Vagina (tissue), 2 donors: ENCODE measurements around the gene HDAC6. TPM values are rescaled to one million over a fixed set of nuclear protein-coding genes. Genes with fewer than 3 reads are reported as not detected.

Source experiments
- DNase-seq, 2 donors: peaks; one replicate each; pipeline ENCODE4 v3.0.0-alpha.2; 2017; ENCODE audit errors: extremely low spot score in 2 of 2
- H3K27ac ChIP-seq: fragments of 200-600 bp; sonication (generic); one replicate; pipeline ENCODE4 v1.5.1; 2019
- H3K27me3 ChIP-seq: fragments of 200-600 bp; sonication (generic); one replicate; pipeline ENCODE4 v1.5.1; 2019
- H3K36me3 ChIP-seq, 2 donors: fragments of 200-600 bp; sonication (generic); one replicate each; pipeline ENCODE4 v1.5.1; 2017 to 2019
- H3K4me1 ChIP-seq: fragments of 200-600 bp; sonication (generic); one replicate; pipeline ENCODE4 v1.5.1; 2019
- H3K4me3 ChIP-seq, 2 donors: fragments of 200-600 bp; sonication (generic); 1 replicate in 1 of 2; 2 replicates in 1 of 2; pipeline ENCODE4 v1.5.1; 2016 to 2019
- H3K9me3 ChIP-seq: fragments of 200-600 bp; sonication (generic); one replicate; pipeline ENCODE4 v1.5.1; 2019
- POLR2A ChIP-seq, 2 donors: fragments of 450-650 bp; IDR thresholded peaks; one replicate each; pipeline ENCODE4 v1.6.1; 2017; ENCODE audit warnings: antibody characterized with exemption in 2 of 2, mild to moderate bottlenecking in 2 of 2, moderate library complexity in 2 of 2
- POLR2AphosphoS5 ChIP-seq, 2 donors: sonication (generic); formaldehyde crosslinking; IDR thresholded peaks; one replicate each; pipeline ENCODE4 v1.9.0; 2017; ENCODE audit warnings: antibody characterized with exemption in 2 of 2, mild to moderate bottlenecking in 2 of 2, low read depth in 1 of 2; ENCODE audit not compliant: insufficient read depth in 1 of 2
- intact Hi-C: fragments of 100-400 bp; cut with DNase I; formaldehyde crosslinking; loops from one replicate; pipeline ENCODE4 v1.15.1; 2023
- total RNA-seq: library from RNA; depleted of rRNA; stranded (reverse); fragments of >200 nt; gene quantifications from one replicate; pipeline ENCODE4 v1.2.3, GENCODE V29; 2016
- TF ChIP-seq, protein P1 (sequence below), 3 experiments: fragments of 450-650 bp in 2 of 3; fragments of 200-600 bp in 1 of 3; sonication (generic) in 1 of 3; IDR thresholded peaks; one replicate each; pipeline ENCODE4 v1.5.1; 2017 to 2019; ENCODE audit warnings: antibody characterized with exemption in 3 of 3, mild to moderate bottlenecking in 2 of 3, moderate library complexity in 2 of 3

HDAC6 gene
- total RNA-seq, 1 donor from 2014 or later: 67.8 TPM

DNA sequence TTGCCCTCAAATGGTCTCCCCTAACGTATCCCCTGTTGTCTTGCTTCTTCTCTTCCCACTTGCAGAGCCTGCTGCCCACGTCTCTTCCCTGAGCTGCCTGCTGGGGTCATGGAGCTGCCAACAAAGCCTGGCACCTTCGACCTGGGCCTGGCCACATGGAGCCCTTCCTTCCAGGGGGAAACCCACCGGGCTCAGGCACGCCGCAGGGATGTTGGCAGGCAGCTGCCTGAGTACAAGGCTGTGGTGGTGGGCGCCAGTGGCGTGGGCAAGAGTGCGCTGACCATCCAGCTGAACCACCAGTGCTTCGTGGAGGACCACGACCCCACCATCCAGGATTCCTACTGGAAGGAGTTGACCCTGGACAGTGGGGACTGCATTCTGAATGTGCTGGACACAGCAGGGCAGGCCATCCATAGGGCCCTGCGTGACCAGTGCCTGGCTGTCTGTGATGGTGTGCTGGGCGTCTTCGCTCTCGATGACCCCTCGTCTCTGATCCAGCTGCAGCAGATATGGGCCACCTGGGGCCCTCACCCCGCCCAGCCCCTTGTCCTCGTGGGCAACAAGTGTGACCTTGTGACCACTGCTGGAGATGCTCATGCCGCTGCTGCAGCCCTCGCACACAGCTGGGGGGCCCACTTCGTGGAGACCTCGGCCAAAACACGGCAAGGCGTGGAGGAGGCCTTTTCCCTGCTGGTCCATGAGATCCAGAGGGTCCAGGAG is 27.3 kb downstream of the HDAC6 start:
- TF ChIP-seq POLR2AphosphoS5 (IDR thresholded peaks at IDR 0.05; ENCODE audit: insufficient read depth in 1 of 2, low read depth in 1 of 2) (no peak), POLR2A (IDR thresholded peaks at IDR 0.05) (no peak)
- TF ChIP-seq, protein P1, sequence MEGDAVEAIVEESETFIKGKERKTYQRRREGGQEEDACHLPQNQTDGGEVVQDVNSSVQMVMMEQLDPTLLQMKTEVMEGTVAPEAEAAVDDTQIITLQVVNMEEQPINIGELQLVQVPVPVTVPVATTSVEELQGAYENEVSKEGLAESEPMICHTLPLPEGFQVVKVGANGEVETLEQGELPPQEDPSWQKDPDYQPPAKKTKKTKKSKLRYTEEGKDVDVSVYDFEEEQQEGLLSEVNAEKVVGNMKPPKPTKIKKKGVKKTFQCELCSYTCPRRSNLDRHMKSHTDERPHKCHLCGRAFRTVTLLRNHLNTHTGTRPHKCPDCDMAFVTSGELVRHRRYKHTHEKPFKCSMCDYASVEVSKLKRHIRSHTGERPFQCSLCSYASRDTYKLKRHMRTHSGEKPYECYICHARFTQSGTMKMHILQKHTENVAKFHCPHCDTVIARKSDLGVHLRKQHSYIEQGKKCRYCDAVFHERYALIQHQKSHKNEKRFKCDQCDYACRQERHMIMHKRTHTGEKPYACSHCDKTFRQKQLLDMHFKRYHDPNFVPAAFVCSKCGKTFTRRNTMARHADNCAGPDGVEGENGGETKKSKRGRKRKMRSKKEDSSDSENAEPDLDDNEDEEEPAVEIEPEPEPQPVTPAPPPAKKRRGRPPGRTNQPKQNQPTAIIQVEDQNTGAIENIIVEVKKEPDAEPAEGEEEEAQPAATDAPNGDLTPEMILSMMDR (IDR thresholded peaks at IDR 0.05): no peak
- no peak for DNase-seq
- intact Hi-C loops: no loop called here
- H3K27ac ChIP-seq: no peak overlapping the region
- no peaks in the 10 kb centered on the region for H3K9me3 ChIP-seq
- no peaks in the 10 kb centered on the region for H3K36me3 ChIP-seq
- H3K4me3 ChIP-seq: no peak overlapping the region
- H3K4me1 ChIP-seq: no peaks in the 10 kb centered on the region
- no peaks in the 10 kb centered on the region for H3K27me3 ChIP-seq

DNA sequence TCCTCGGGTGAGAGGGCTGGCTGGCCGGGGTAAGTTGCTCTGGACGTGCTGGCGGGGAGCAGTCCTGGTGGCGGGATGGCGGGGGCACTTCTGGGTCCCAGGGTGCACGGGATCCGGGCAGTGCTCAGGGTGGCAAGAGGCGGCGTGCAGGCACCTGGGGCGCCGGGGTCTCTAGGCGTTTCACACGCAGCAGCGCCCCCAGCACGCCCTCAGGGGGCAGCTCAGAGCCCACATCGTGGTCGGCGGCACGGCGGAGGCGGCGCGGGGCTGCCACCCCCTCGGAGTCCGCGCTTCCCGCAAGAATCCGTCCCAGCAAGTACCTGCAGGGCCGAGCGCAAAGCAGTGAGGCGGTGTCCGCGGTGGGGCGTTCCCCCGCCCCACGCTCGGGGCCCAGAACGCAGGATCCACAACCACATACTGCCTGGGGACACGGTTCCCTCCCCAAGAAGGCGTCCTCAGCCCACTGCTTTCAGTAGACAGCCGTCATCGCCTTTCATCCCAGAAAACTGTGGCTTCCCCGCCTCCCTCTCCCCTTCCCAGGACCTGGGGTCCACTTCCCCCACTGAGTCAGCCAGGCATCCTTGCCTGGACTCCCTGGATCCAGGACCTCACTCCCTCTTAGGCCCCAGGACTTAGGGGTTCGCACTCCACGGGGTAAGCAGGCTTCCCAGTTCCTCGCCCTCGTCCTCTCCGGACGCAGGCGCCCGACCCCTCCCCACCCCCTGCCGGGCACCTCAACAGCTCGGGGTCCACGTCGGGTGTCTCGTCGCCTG is 29.5 kb downstream of the HDAC6 start:
- intact Hi-C loops: no loop called here
- DNase-seq: no peak
- Histone ChIP-seq H3K4me1 (no peaks in the 10 kb centered on the region), H3K27ac (no peak overlapping the region), H3K9me3 (no peaks in the 10 kb centered on the region), H3K4me3 (no peak overlapping the region), H3K27me3 (no peaks in the 10 kb centered on the region), H3K36me3 (no peaks in the 10 kb centered on the region)
- TF ChIP-seq POLR2A (IDR thresholded peaks at IDR 0.05) (no peak), POLR2AphosphoS5 (IDR thresholded peaks at IDR 0.05; ENCODE audit: insufficient read depth in 1 of 2, low read depth in 1 of 2) (no peak)
- TF ChIP-seq, protein P1 (IDR thresholded peaks at IDR 0.05): no peak

DNA sequence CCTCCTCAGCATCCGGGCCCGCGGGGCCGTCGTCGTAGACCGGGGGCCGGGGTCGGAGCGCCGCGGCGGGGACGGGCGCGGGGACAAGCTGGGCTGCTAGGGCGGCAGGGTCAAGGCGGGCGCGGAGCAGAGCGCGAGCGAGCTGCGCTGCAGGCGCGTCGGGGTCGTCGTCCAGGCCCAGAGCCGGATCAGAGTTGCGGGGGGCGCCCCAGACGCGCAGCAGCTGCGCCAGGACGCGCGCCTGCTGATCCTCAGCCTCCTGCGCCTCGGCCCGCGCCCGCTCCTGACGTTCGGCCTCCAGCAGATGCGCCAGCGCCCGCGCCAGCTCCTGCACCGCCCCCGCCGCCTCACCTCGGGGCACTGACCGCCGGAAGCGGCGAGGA is 30.0 kb downstream of the HDAC6 start:
- Histone ChIP-seq H3K4me3 (no peak overlapping the region), H3K4me1 (no peaks in the 10 kb centered on the region), H3K27ac (no peak overlapping the region), H3K27me3 (no peaks in the 10 kb centered on the region), H3K9me3 (no peaks in the 10 kb centered on the region), H3K36me3 (no peaks in the 10 kb centered on the region)
- DNase-seq: no peak
- intact Hi-C loops: no loop called here
- no peak for TF ChIP-seq POLR2A (IDR thresholded peaks at IDR 0.05)
- TF ChIP-seq, protein P1 (IDR thresholded peaks at IDR 0.05): no peak
- TF ChIP-seq POLR2AphosphoS5 (IDR thresholded peaks at IDR 0.05; ENCODE audit: insufficient read depth in 1 of 2, low read depth in 1 of 2): no peak

DNA sequence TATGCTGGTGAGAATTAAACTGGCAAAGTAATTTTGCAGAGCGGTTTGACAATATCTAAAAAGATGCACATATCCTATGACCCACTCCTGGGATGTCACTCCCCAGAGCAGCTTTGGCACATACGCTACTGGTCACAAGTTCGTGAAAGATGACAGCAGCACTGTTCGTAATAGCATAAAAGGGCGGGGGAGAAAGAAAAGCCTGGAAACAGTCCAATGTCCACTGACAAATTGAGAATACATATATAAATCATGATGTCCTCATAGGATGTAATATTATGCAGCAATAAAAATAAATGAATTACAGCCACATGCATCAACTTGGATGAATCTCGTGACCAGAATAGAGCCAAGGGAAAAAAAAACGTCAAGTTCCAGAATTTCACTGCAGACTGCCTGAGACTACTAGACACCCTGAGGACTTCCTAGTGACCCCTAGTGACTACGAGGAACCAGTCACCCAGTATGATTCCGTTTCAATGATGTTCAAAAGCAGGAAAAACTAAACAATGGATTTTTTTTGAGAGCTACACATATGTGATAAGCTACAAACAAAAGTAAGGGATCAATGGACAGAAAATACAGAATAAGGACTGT is 31.8 kb downstream of the HDAC6 start:
- TF ChIP-seq POLR2A (IDR thresholded peaks at IDR 0.05) (no peak), POLR2AphosphoS5 (IDR thresholded peaks at IDR 0.05; ENCODE audit: insufficient read depth in 1 of 2, low read depth in 1 of 2) (no peak)
- TF ChIP-seq, protein P1 (IDR thresholded peaks at IDR 0.05): no peak
- Histone ChIP-seq H3K9me3 (no peaks in the 10 kb centered on the region), H3K27ac (no peak overlapping the region), H3K4me3 (no peak overlapping the region), H3K27me3 (no peaks in the 10 kb centered on the region), H3K4me1 (no peaks in the 10 kb centered on the region), H3K36me3 (no peaks in the 10 kb centered on the region)
- no peak for DNase-seq
- intact Hi-C loops: no loop called here

DNA sequence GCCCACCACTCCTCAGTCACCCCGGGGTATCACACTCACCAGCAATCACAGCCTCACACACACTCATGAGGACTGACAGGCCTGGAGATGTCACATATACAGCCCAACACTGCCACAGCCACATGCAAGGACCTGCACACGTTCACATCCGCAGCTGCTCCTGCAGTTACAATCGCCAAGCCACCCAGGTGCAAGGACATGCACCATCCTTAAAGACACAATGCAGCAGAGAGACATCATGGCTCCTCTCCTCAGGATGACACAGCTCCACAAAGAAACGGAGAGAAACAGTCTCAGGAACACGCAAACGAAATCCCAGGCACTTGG is 32.5 kb downstream of the HDAC6 start:
- Histone ChIP-seq H3K27ac (no peak overlapping the region), H3K9me3 (no peaks in the 10 kb centered on the region), H3K27me3 (no peaks in the 10 kb centered on the region), H3K4me1 (no peaks in the 10 kb centered on the region), H3K36me3 (no peaks in the 10 kb centered on the region), H3K4me3 (no peak overlapping the region)
- intact Hi-C loops: no loop called here
- TF ChIP-seq POLR2A (IDR thresholded peaks at IDR 0.05): no peak
- TF ChIP-seq POLR2AphosphoS5 (IDR thresholded peaks at IDR 0.05; ENCODE audit: insufficient read depth in 1 of 2, low read depth in 1 of 2): no peak
- TF ChIP-seq, protein P1 (IDR thresholded peaks at IDR 0.05): no peak
- DNase-seq: no peak
